ENCODE measurements around the gene PRKCZ.
A peak's percentile ranks its signal among the peaks of the same experiment; 100 is the strongest.

PRKCZ gene

GRCh38 chr1:2181271-2181670, 131.1 kb downstream of the PRKCZ start:
- DNase-seq, result no peak

GRCh38 chr1:2181752-2182151, 131.5 kb downstream of the PRKCZ start:
- DNase-seq, result no peak

GRCh38 chr1:2182376-2182775, 132.2 kb downstream of the PRKCZ start:
- DNase-seq, result no peak

- DNase-seq, result no peak
These were observed 133.7 kb downstream of the PRKCZ start for GRCh38 chr1:2183937-2184334.

- no peak for DNase-seq
These were observed 134.3 kb downstream of the PRKCZ start for GRCh38 chr1:2184531-2184930.

- DNase-seq, result no peak
These were observed 134.7 kb downstream of the PRKCZ start for GRCh38 chr1:2184934-2185333.

GRCh38 chr1:2185880-2186855, 136.0 kb downstream of the PRKCZ start:
- no peak for DNase-seq

GRCh38 chr1:2186901-2187300, 136.7 kb downstream of the PRKCZ start:
- DNase-seq, result no peak

- no peak for DNase-seq
These were observed 137.4 kb downstream of the PRKCZ start for GRCh38 chr1:2187619-2188018.

- no peak for DNase-seq
These were observed 138.1 kb downstream of the PRKCZ start for GRCh38 chr1:2188336-2188735.

GRCh38 chr1:2189459-2190425, 139.5 kb downstream of the PRKCZ start:
- DNase-seq, result peak; percentile 85 to 86

- no peak for DNase-seq
These were observed 140.3 kb downstream of the PRKCZ start for GRCh38 chr1:2190491-2190976.

GRCh38 chr1:2192031-2192995, 142.1 kb downstream of the PRKCZ start:
- no peak for DNase-seq

- DNase-seq, result no peak
These were observed 143.5 kb downstream of the PRKCZ start for GRCh38 chr1:2193514-2194281.

GRCh38 chr1:2194319-2194897, 144.2 kb downstream of the PRKCZ start, which contains the start of gene FAAP20:
FAAP20 (minus strand) TSS chr1:2194772; CDS start chr1:2194749, 23 bp downstream.
- peak in 1 of 2 experiments; percentile 30 for DNase-seq

- DNase-seq, result peak; percentile 80 to 82
These were observed 144.9 kb downstream of the PRKCZ start for GRCh38 chr1:2194898-2195673.

- no peak for DNase-seq
These were observed 145.6 kb downstream of the PRKCZ start for GRCh38 chr1:2195785-2196184.

- DNase-seq, result no peak
These were observed 146.9 kb downstream of the PRKCZ start for GRCh38 chr1:2196901-2197638.

GRCh38 chr1:2197707-2198165, 147.5 kb downstream of the PRKCZ start:
- no peak for DNase-seq
